Loucy (cell line): Measurements from ENCODE around the gene LAMA4.

ENCODE experiments used
- H2AFZ ChIP-seq: fragments of 200-600 bp; sonication (generic); 2 replicates; pipeline ENCODE4 v1.6.0; 2016; ENCODE audit warnings: antibody characterized with exemption, mild to moderate bottlenecking, low read length, moderate library complexity
- H3F3A ChIP-seq: fragments of 200-600 bp; 2 replicates; pipeline ENCODE4 v1.6.0; 2016; ENCODE audit warnings: antibody characterized with exemption, low read depth, mild to moderate bottlenecking
- H3K27me3 ChIP-seq: fragments of 200-600 bp; sonication (generic); 2 replicates; pipeline ENCODE4 v1.6.1; 2014; ENCODE audit warnings: low read length, mild to moderate bottlenecking; ENCODE audit not compliant: insufficient read depth, poor library complexity, severe bottlenecking
- H3K36me3 ChIP-seq: fragments of 200-600 bp; sonication (generic); 2 replicates; pipeline ENCODE4 v1.6.1; 2016; ENCODE audit warnings: low read length; ENCODE audit not compliant: insufficient read depth
- H3K4me1 ChIP-seq: fragments of 200-600 bp; sonication (generic); 2 replicates; pipeline ENCODE4 v1.5.1; 2014; ENCODE audit warnings: low read length, mild to moderate bottlenecking; ENCODE audit not compliant: insufficient read depth, poor library complexity, severe bottlenecking
- H3K4me2 ChIP-seq: fragments of 200-600 bp; sonication (generic); 2 replicates; pipeline ENCODE4 v1.6.0; 2014; ENCODE audit warnings: antibody characterized with exemption, low read length, low read depth, mild to moderate bottlenecking; ENCODE audit not compliant: poor library complexity, severe bottlenecking
- H3K4me3 ChIP-seq: fragments of 200-600 bp; sonication (generic); 2 replicates; pipeline ENCODE4 v1.5.1; 2014; ENCODE audit warnings: low read length, mild to moderate bottlenecking, mixed read lengths; ENCODE audit not compliant: poor library complexity, severe bottlenecking
- H3K79me2 ChIP-seq: fragments of 200-600 bp; sonication (generic); 2 replicates; pipeline ENCODE4 v1.6.1; 2014; ENCODE audit warnings: low read length; ENCODE audit not compliant: insufficient read depth
- H3K9ac ChIP-seq: fragments of 200-600 bp; sonication (generic); 2 replicates; pipeline ENCODE4 v1.6.0; 2014; ENCODE audit warnings: mild to moderate bottlenecking, low read depth, low read length, moderate library complexity; ENCODE audit not compliant: poor library complexity, severe bottlenecking
- H3K9me2 ChIP-seq: fragments of 200-600 bp; sonication (generic); replicated peaks from 2 replicates; pipeline ENCODE4 v1.6.1; 2016; ENCODE audit warnings: low read depth, low read length, mixed read lengths
- H3K9me3 ChIP-seq: fragments of 200-600 bp; sonication (generic); 2 replicates; pipeline ENCODE4 v1.6.1; 2014; ENCODE audit warnings: mild to moderate bottlenecking, antibody characterized with exemption, low read length, low read depth; ENCODE audit not compliant: insufficient read depth
- H4K20me1 ChIP-seq: fragments of 200-600 bp; sonication (generic); 2 replicates; pipeline ENCODE4 v1.6.0; 2014; ENCODE audit warnings: antibody characterized with exemption, low read length, mild to moderate bottlenecking; ENCODE audit not compliant: insufficient read depth, poor library complexity, severe bottlenecking
- CTCF ChIP-seq: fragments of 200-600 bp; sonication (generic); conservative IDR thresholded peaks from 2 replicates; pipeline ENCODE4 v1.5.1; 2014; ENCODE audit warnings: mild to moderate bottlenecking, antibody characterized with exemption, low read length
- EZH2phosphoT487 ChIP-seq: fragments of 200-600 bp; IDR thresholded peaks from 2 replicates; pipeline ENCODE4 v1.6.1; 2018; ENCODE audit warnings: antibody characterized with exemption, mild to moderate bottlenecking, moderate library complexity, borderline replicate concordance

The LAMA4 gene

GRCh38 chr6:112113918-112114317, 140.4 kb downstream of the LAMA4 start:
- Histone ChIP-seq H2AFZ (no peak overlapping the region), H4K20me1 (no peaks in the 10 kb centered on the region), H3K4me2 (no peak overlapping the region), H3K79me2 (no peaks in the 10 kb centered on the region), H3K4me1 (peaks cover 6% of the 10 kb centered on the region), H3K9ac (no peak overlapping the region), H3K4me3 (no peak overlapping the region), H3K27me3 (no peaks in the 10 kb centered on the region), H3K36me3 (no peaks in the 10 kb centered on the region), H3K9me3 (no peaks in the 10 kb centered on the region), H3F3A (no peaks in the 10 kb centered on the region), H3K9me2 (no peaks in the 10 kb centered on the region)
- no peak for TF ChIP-seq CTCF
- TF ChIP-seq EZH2phosphoT487: no peak

- TF ChIP-seq CTCF: no peak
- no peak for TF ChIP-seq EZH2phosphoT487
- Histone ChIP-seq H3K4me3 (no peak overlapping the region), H3K79me2 (no peaks in the 10 kb centered on the region), H3K4me2 (no peak overlapping the region), H3K4me1 (peaks cover 6% of the 10 kb centered on the region), H3K9ac (no peak overlapping the region), H3K27me3 (no peaks in the 10 kb centered on the region), H3F3A (no peaks in the 10 kb centered on the region), H2AFZ (no peak overlapping the region), H3K9me2 (no peaks in the 10 kb centered on the region), H3K36me3 (no peaks in the 10 kb centered on the region), H3K9me3 (no peaks in the 10 kb centered on the region), H4K20me1 (no peaks in the 10 kb centered on the region)
These were observed 140.9 kb downstream of the LAMA4 start for GRCh38 chr6:112113431-112113830.

GRCh38 chr6:112109262-112109661, 145.1 kb downstream of the LAMA4 start:
- H3F3A ChIP-seq: no peaks in the 10 kb centered on the region
- no peak overlapping the region for H3K9ac ChIP-seq
- H3K4me3 ChIP-seq: no peak overlapping the region
- H3K4me2 ChIP-seq: no peak overlapping the region
- H3K9me2 ChIP-seq: no peaks in the 10 kb centered on the region
- no peaks in the 10 kb centered on the region for H4K20me1 ChIP-seq
- no peaks in the 10 kb centered on the region for H3K9me3 ChIP-seq
- TF ChIP-seq EZH2phosphoT487: no peak
- no peak for TF ChIP-seq CTCF
- no peaks in the 10 kb centered on the region for H3K36me3 ChIP-seq
- no peaks in the 10 kb centered on the region for H3K27me3 ChIP-seq
- H3K4me1 ChIP-seq: no peaks in the 10 kb centered on the region
- H3K79me2 ChIP-seq: no peaks in the 10 kb centered on the region
- peak overlapping the region; percentile 79; the same call in 1 of the 2 replicates for H2AFZ ChIP-seq
